CD8-positive, alpha-beta memory T cell (primary cell): ENCODE results near the gene SETDB1. TPM values are rescaled to one million over a fixed set of nuclear protein-coding genes. Genes with fewer than 3 reads are reported as not detected.

Experiments used
- CTCF ChIA-PET: fragments of 350-600 bp; sonication (Branson Sonifier 250); formaldehyde crosslinking; loops from one replicate; lab custom pipeline; 2021; ENCODE audit warnings: antibody characterized with exemption; lab: Charles Lee
- POLR2A ChIA-PET: fragments of 350-600 bp; sonication (Branson Sonifier 250); formaldehyde crosslinking; loops from one replicate; lab custom pipeline; 2021; ENCODE audit warnings: antibody characterized with exemption; lab: Charles Lee
- DNase-seq, 5 donors: peaks; one replicate each; pipeline versions ENCODE4 v3.0.0 to v3.0.0-alpha.2; 2020 to 2022; ENCODE audit warnings: mixed read lengths in 1 of 5
- H3K27ac ChIP-seq: one replicate; pipeline ENCODE4 v1.7.0; 2013; ENCODE audit warnings: low read depth, mild to moderate bottlenecking, low read length, moderate library complexity
- H3K27me3 ChIP-seq: 2 replicates; pipeline ENCODE4 v1.7.0; 2013; ENCODE audit warnings: low read length, mild to moderate bottlenecking; ENCODE audit not compliant: insufficient read depth, poor library complexity, severe bottlenecking
- H3K36me3 ChIP-seq: 2 replicates; pipeline ENCODE4 v1.7.0; 2013; ENCODE audit warnings: mild to moderate bottlenecking, low read length, moderate library complexity; ENCODE audit not compliant: insufficient read depth
- H3K4me1 ChIP-seq: 2 replicates; pipeline ENCODE4 v1.7.0; 2013; ENCODE audit warnings: mild to moderate bottlenecking, low read length, moderate library complexity; ENCODE audit not compliant: insufficient read depth
- H3K4me3 ChIP-seq: 2 replicates; pipeline ENCODE4 v1.7.0; 2013; ENCODE audit warnings: mild to moderate bottlenecking, low read length
- H3K9me3 ChIP-seq: 2 replicates; pipeline ENCODE4 v1.7.0; 2013; ENCODE audit warnings: mild to moderate bottlenecking, low read length
- H3K27ac Mint-ChIP-seq, 8 donors: one replicate each; pipeline ENCODE4 v1.8.0; 2020 to 2021; ENCODE audit warnings: mixed read lengths in 8 of 8, mild to moderate bottlenecking in 6 of 8, inconsistent platforms in 3 of 8, moderate library complexity in 3 of 8
- H3K27me3 Mint-ChIP-seq, 2 donors: one replicate each; pipeline ENCODE4 v1.8.0; 2020 to 2021; ENCODE audit warnings: mixed read lengths in 2 of 2, mild to moderate bottlenecking in 1 of 2, moderate library complexity in 1 of 2
- H3K36me3 Mint-ChIP-seq, 3 donors: one replicate each; pipeline ENCODE4 v1.8.0; 2020 to 2021; ENCODE audit warnings: mixed read lengths in 3 of 3, inconsistent platforms in 1 of 3, mild to moderate bottlenecking in 1 of 3
- H3K4me1 Mint-ChIP-seq, 3 donors: one replicate each; pipeline ENCODE4 v1.8.0; 2020 to 2021; ENCODE audit warnings: mixed read lengths in 3 of 3, inconsistent platforms in 1 of 3, mild to moderate bottlenecking in 1 of 3
- H3K4me3 Mint-ChIP-seq, 7 donors: one replicate each; pipeline ENCODE4 v1.8.0; 2020 to 2021; ENCODE audit warnings: mixed read lengths in 7 of 7, mild to moderate bottlenecking in 6 of 7, moderate library complexity in 4 of 7, inconsistent platforms in 2 of 7
- H3K9me3 Mint-ChIP-seq, 5 donors: one replicate each; pipeline ENCODE4 v1.8.0; 2020 to 2022; ENCODE audit warnings: mixed read lengths in 5 of 5, mild to moderate bottlenecking in 3 of 5, moderate library complexity in 2 of 5, inconsistent platforms in 1 of 5
- polyA plus RNA-seq: library from polyadenylated mRNA; unstranded; fragments of 300-500 nt; fragmentation: Illumina TruSeq; gene quantifications from one replicate; pipeline ENCODE4 v1.2.3, GENCODE V29; 2021
- total RNA-seq, 2 experiments: library from RNA; stranded (reverse); gene quantifications; one replicate each; pipeline ENCODE4 v1.2.3, GENCODE V29; 2021

SETDB1 gene
- total and polyA plus RNA-seq, 3 experiments from 2014 or later: 15.5 to 47.5 (median 45.4) TPM

- CTCF ChIA-PET: interaction anchor here (0.7 to 2.7 kb wide), 2 partner anchors 9 to 1047 kb away, joined by 3 to 8 read pairs; no protein-coding TSS in a partner anchor
These were observed 5.6 kb downstream of the SETDB1 start for GRCh38 chr1:150931773-150932172.

GRCh38 chr1:150944856-150945255 lies 18.7 kb downstream of the SETDB1 start:
- Histone ChIP-seq H3K9me3 (no peaks in the 10 kb centered on the region), H3K36me3 (peaks cover 39% of the 10 kb centered on the region), H3K4me1 (no peaks in the 10 kb centered on the region), H3K27ac (no peak overlapping the region), H3K27me3 (no peaks in the 10 kb centered on the region), H3K4me3 (no peak overlapping the region)
- H3K9me3 Mint-ChIP-seq: no peaks in the 10 kb centered on the region
- POLR2A ChIA-PET: interaction anchor here (0.5 kb wide), 1 partner anchor 13 kb away, joined by 4 read pairs; no protein-coding TSS in a partner anchor
- peaks cover 10 to 83% (median 35%) of the 10 kb centered on the region in 3 donors for H3K36me3 Mint-ChIP-seq
- H3K4me3 Mint-ChIP-seq: no peak overlapping the region
- no peak for DNase-seq
- H3K27me3 Mint-ChIP-seq: no peaks in the 10 kb centered on the region
- H3K27ac Mint-ChIP-seq: peak overlapping the region in 5 of 8 donors; percentile 1 to 47 (median 15)
- CTCF ChIA-PET: interaction anchor here (0.7 kb wide), 1 partner anchor 23 kb away, joined by 3 read pairs; no protein-coding TSS in a partner anchor
- no peaks in the 10 kb centered on the region for H3K4me1 Mint-ChIP-seq

More at GRCh38 chr1:150931773-150932172, 5.6 kb downstream of the SETDB1 start:
- Mint-ChIP-seq H3K27me3 (no peaks in the 10 kb centered on the region), H3K36me3 (peaks cover 21 to 70% (median 31%) of the 10 kb centered on the region in 3 donors), H3K27ac (peak overlapping the region in 1 of 8 donors; percentile 63), H3K4me1 (peaks cover 24 to 35% (median 34%) of the 10 kb centered on the region in 3 donors), H3K4me3 (no peak overlapping the region), H3K9me3 (peaks cover 0 to 13% (median 8%) of the 10 kb centered on the region in 5 donors)
- POLR2A ChIA-PET: interaction anchor here (0.7 kb wide), 1 partner anchor 13 kb away, joined by 4 read pairs; no protein-coding TSS in a partner anchor
- H3K27me3 ChIP-seq: no peaks in the 10 kb centered on the region
- no peak overlapping the region for H3K27ac ChIP-seq
- no peak overlapping the region for H3K4me3 ChIP-seq
- H3K36me3 ChIP-seq: peaks cover 16% of the 10 kb centered on the region
- H3K9me3 ChIP-seq: no peaks in the 10 kb centered on the region
- DNase-seq: no peak
- H3K4me1 ChIP-seq: peaks cover 12% of the 10 kb centered on the region

DNA sequence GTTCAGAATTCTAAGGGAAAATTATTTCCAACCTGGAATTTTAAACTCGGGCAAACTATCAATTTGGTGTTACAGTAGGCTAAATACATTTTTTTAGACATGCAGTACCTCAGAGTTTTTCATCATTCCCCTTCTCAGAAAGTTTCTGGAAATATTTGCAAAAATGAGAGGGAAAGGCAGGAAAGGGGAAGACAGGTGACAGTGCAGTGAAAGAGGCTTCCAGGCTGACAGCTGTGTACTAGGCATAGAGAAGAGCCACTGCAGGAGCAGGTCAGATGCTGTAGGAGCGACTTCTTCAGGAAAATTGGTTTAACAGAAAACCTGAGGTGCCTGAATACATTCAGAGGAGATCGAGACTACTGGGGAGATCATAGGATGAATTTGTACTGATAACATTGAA lies 28.5 kb downstream of the SETDB1 start:
- H3K4me3 Mint-ChIP-seq: no peak overlapping the region
- peaks cover 9 to 81% (median 25%) of the 10 kb centered on the region in 3 donors for H3K36me3 Mint-ChIP-seq

GRCh38 chr1:150955280-150955679 lies 29.1 kb downstream of the SETDB1 start:
- Mint-ChIP-seq H3K27ac (peak overlapping the region in 3 of 8 donors; percentile 23 to 72 (median 42)), H3K9me3 (no peaks in the 10 kb centered on the region), H3K27me3 (no peaks in the 10 kb centered on the region), H3K4me3 (no peak overlapping the region), H3K36me3 (peaks cover 9 to 80% (median 25%) of the 10 kb centered on the region in 3 donors), H3K4me1 (no peaks in the 10 kb centered on the region)
- Histone ChIP-seq H3K9me3 (no peaks in the 10 kb centered on the region), H3K27me3 (no peaks in the 10 kb centered on the region), H3K36me3 (peaks cover 26% of the 10 kb centered on the region), H3K27ac (no peak overlapping the region), H3K4me1 (no peaks in the 10 kb centered on the region), H3K4me3 (no peak overlapping the region)
- DNase-seq: no peak
- POLR2A ChIA-PET: no interaction called here
- CTCF ChIA-PET: no interaction called here

More for the DNA sequence above, 28.5 kb downstream of the SETDB1 start:
- CTCF ChIA-PET: no interaction called here
- Mint-ChIP-seq H3K9me3 (no peaks in the 10 kb centered on the region), H3K4me1 (no peaks in the 10 kb centered on the region), H3K27me3 (no peaks in the 10 kb centered on the region), H3K27ac (peak overlapping the region in 1 of 8 donors; percentile 27)
- no peaks in the 10 kb centered on the region for H3K4me1 ChIP-seq
- peaks cover 30% of the 10 kb centered on the region for H3K36me3 ChIP-seq
- no peaks in the 10 kb centered on the region for H3K9me3 ChIP-seq
- no peaks in the 10 kb centered on the region for H3K27me3 ChIP-seq
- no peak for DNase-seq
- POLR2A ChIA-PET: no interaction called here
- H3K4me3 ChIP-seq: no peak overlapping the region
- no peak overlapping the region for H3K27ac ChIP-seq

DNA sequence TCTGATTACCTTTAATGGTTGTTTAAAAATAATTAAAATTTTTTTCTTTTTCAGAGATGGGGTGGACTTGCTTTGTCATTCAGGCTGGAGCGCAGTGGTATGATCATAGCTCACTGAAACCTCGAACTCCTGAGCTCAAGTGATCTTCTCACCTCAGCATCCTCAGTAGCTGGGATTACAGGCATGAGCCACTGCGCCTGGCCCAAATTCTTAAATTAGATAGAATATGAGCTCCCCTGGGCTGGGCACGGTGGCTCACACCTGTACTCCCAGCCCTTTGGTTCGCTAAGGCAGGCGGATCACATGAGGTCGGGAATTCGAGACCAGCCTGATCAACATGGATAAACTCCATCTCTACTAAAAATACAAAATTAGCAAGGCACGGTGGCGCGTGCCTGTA lies 31.5 kb downstream of the SETDB1 start:
- Mint-ChIP-seq H3K4me1 (no peaks in the 10 kb centered on the region), H3K9me3 (no peaks in the 10 kb centered on the region), H3K27ac (no peak overlapping the region), H3K27me3 (no peaks in the 10 kb centered on the region), H3K36me3 (peaks cover 5 to 78% (median 25%) of the 10 kb centered on the region in 3 donors), H3K4me3 (no peak overlapping the region)
- Histone ChIP-seq H3K36me3 (peaks cover 25% of the 10 kb centered on the region), H3K4me1 (no peaks in the 10 kb centered on the region), H3K27ac (no peak overlapping the region), H3K4me3 (no peak overlapping the region), H3K9me3 (no peaks in the 10 kb centered on the region), H3K27me3 (no peaks in the 10 kb centered on the region)
- DNase-seq: no peak
- ChIA-PET CTCF (no interaction called here), POLR2A (interaction anchor here (0.6 to 0.9 kb wide), 3 partner anchors 17 to 343 kb away, joined by 3 to 6 read pairs (median 5); no protein-coding TSS in a partner anchor)

- H3K4me1 Mint-ChIP-seq: no peaks in the 10 kb centered on the region
- H3K4me3 Mint-ChIP-seq: no peak overlapping the region
- H3K9me3 ChIP-seq: no peaks in the 10 kb centered on the region
- H3K36me3 Mint-ChIP-seq: peaks cover 5 to 81% (median 21%) of the 10 kb centered on the region in 3 donors
- no peak overlapping the region for H3K27ac ChIP-seq
- DNase-seq: no peak
- ChIA-PET CTCF (no interaction called here), POLR2A (no interaction called here)
- no peaks in the 10 kb centered on the region for H3K9me3 Mint-ChIP-seq
- peak overlapping the region in 2 of 8 donors; percentile 2 to 61 for H3K27ac Mint-ChIP-seq
- no peak overlapping the region for H3K4me3 ChIP-seq
- no peaks in the 10 kb centered on the region for H3K27me3 ChIP-seq
- no peaks in the 10 kb centered on the region for H3K27me3 Mint-ChIP-seq
- peaks cover 40% of the 10 kb centered on the region for H3K36me3 ChIP-seq
- H3K4me1 ChIP-seq: no peaks in the 10 kb centered on the region
These were observed 34.5 kb downstream of the SETDB1 start for GRCh38 chr1:150960646-150961045.

DNA sequence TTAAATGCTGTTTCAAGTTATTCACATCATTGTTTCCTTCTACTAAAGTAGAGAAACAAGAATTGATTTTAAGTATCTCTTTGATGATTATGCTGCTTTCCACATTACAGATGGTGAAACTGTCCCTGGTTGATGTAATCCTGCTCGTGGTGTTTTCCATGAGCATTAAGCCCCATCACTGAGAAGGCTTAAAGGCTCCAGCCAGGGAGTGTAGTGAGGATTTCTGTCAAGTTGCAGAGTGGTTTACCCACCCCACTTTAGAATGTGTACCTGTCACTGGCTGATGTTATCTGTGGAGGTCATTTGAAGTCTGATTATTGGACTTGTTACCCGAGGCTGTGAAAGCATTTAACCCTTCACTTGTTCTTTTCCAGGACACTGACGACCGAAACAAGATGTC lies 35.6 kb downstream of the SETDB1 start:
- Mint-ChIP-seq H3K9me3 (no peaks in the 10 kb centered on the region), H3K36me3 (peaks cover 5 to 86% (median 26%) of the 10 kb centered on the region in 3 donors), H3K27ac (peak overlapping the region in 2 of 8 donors; percentile 55 to 73), H3K27me3 (no peaks in the 10 kb centered on the region), H3K4me1 (no peaks in the 10 kb centered on the region), H3K4me3 (no peak overlapping the region)
- Histone ChIP-seq H3K4me3 (no peak overlapping the region), H3K27ac (no peak overlapping the region), H3K36me3 (peaks cover 50% of the 10 kb centered on the region), H3K27me3 (no peaks in the 10 kb centered on the region), H3K4me1 (no peaks in the 10 kb centered on the region), H3K9me3 (no peaks in the 10 kb centered on the region)
- no peak for DNase-seq
- CTCF ChIA-PET: no interaction called here
- POLR2A ChIA-PET: no interaction called here

DNA sequence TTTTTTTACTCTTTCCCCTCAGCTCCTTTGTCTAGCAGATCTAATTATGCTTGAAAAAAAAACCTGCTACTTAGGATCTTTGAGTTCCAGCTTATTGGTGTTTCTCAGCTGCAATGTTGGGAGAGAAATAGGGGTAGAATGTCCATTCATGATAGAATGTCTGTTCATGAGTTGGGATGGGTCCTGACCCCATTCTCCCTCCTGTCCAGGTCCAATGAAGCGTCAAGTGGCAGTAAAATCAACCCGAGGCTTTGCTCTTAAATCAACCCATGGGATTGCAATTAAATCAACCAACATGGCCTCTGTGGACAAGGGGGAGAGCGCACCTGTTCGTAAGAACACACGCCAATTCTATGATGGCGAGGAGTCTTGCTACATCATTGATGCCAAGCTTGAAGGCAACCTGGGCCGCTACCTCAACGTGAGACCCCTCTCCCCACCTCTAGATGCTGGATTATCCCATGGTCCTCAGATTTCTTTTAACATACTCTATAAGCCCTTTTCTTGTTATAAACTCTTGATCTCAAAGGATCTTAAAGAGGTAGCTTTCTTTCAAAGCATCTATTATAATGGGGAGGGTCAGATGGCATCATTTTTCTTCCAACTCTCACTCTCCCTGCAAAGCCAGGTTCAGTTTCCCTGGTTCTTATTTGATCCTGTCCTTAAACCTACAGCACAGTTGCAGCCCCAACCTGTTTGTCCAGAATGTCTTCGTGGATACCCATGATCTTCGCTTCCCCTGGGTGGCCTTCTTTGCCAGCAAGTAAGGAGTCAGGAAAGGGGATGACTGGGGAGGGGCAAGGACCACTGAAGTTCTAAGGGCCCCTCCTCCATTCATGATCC lies 37.4 kb downstream of the SETDB1 start:
- peaks cover 0 to under 1% (median 0%) of the 10 kb centered on the region in 3 donors for H3K4me1 Mint-ChIP-seq
- Histone ChIP-seq H3K36me3 (peaks cover 64% of the 10 kb centered on the region), H3K4me1 (no peaks in the 10 kb centered on the region), H3K27me3 (no peaks in the 10 kb centered on the region), H3K9me3 (no peaks in the 10 kb centered on the region), H3K27ac (no peak overlapping the region), H3K4me3 (no peak overlapping the region)
- DNase-seq: no peak
- CTCF ChIA-PET: interaction anchor here (0.7 kb wide), 1 partner anchor 10 kb away, joined by 3 read pairs; no protein-coding TSS in a partner anchor
- no peaks in the 10 kb centered on the region for H3K27me3 Mint-ChIP-seq
- peak overlapping the region in 4 of 8 donors; percentile 43 to 83 (median 56) for H3K27ac Mint-ChIP-seq
- H3K9me3 Mint-ChIP-seq: no peaks in the 10 kb centered on the region
- no peak overlapping the region for H3K4me3 Mint-ChIP-seq
- peaks cover 5 to 92% (median 26%) of the 10 kb centered on the region in 3 donors for H3K36me3 Mint-ChIP-seq
- POLR2A ChIA-PET: no interaction called here
